Measurements from ENCODE around the gene SREBF1. TPM values are rescaled to one million over a fixed set of nuclear protein-coding genes. Genes with fewer than 3 reads are reported as not detected.

SREBF1 gene
- total RNA-seq, 1 donor from 2014 or later: 86.9 TPM

DNA sequence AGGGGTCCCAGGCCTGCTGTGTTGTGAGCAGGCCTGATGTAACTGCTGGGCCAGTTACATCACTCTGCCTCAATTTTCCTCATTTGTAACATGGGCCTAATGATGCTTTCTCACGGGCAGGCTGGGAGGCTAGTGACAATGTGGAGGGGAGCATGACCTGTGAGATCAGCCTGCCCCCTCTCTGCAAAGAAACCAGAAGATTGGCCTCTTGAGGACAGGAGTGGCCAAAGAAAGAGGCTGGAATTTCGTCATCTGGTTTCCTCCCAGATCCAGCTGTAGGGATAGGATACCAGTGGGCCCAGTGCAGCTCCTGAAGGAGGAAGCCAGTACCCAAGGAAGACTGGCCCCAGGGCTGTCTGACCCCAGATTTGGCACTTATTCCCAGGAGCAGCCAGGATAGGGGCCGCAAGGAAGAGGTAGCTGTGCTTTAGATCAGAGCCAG, 615 bp upstream of the SREBF1 start:
- DNase-seq (ENCODE audit: extremely low spot score, unreplicated experiment): no peak
- peaks cover 73% of the 10 kb centered on the region for H3K4me1 Mint-ChIP-seq (ENCODE audit: unreplicated experiment)
- no peaks in the 10 kb centered on the region for H3K27me3 Mint-ChIP-seq (ENCODE audit: unreplicated experiment)

GRCh38 chr17:17836250-17836817, 452 bp downstream of the SREBF1 start:
- TF ChIP-seq, protein P1, sequence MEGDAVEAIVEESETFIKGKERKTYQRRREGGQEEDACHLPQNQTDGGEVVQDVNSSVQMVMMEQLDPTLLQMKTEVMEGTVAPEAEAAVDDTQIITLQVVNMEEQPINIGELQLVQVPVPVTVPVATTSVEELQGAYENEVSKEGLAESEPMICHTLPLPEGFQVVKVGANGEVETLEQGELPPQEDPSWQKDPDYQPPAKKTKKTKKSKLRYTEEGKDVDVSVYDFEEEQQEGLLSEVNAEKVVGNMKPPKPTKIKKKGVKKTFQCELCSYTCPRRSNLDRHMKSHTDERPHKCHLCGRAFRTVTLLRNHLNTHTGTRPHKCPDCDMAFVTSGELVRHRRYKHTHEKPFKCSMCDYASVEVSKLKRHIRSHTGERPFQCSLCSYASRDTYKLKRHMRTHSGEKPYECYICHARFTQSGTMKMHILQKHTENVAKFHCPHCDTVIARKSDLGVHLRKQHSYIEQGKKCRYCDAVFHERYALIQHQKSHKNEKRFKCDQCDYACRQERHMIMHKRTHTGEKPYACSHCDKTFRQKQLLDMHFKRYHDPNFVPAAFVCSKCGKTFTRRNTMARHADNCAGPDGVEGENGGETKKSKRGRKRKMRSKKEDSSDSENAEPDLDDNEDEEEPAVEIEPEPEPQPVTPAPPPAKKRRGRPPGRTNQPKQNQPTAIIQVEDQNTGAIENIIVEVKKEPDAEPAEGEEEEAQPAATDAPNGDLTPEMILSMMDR (IDR thresholded peaks at IDR 0.05): no peak
- peak overlapping the region; percentile 82 for H3K27ac Mint-ChIP-seq (ENCODE audit: unreplicated experiment)
- DNase-seq (ENCODE audit: extremely low spot score, unreplicated experiment): peak; percentile 99
- H3K36me3 Mint-ChIP-seq (ENCODE audit: unreplicated experiment): peaks cover 2% of the 10 kb centered on the region
- H3K4me3 Mint-ChIP-seq (ENCODE audit: unreplicated experiment): peak overlapping the region; percentile 80
- H3K4me1 Mint-ChIP-seq (ENCODE audit: unreplicated experiment): peaks cover 67% of the 10 kb centered on the region
- no peaks in the 10 kb centered on the region for H3K9me3 Mint-ChIP-seq (ENCODE audit: unreplicated experiment)
- no peaks in the 10 kb centered on the region for H3K27me3 Mint-ChIP-seq (ENCODE audit: unreplicated experiment)

More for the DNA sequence above, 615 bp upstream of the SREBF1 start:
- Mint-ChIP-seq H3K4me3 (ENCODE audit: unreplicated experiment) (peak overlapping the region; percentile 80), H3K36me3 (ENCODE audit: unreplicated experiment) (peaks cover 2% of the 10 kb centered on the region), H3K9me3 (ENCODE audit: unreplicated experiment) (no peaks in the 10 kb centered on the region), H3K27ac (ENCODE audit: unreplicated experiment) (peak overlapping the region; percentile 96)
- TF ChIP-seq, protein P1 (IDR thresholded peaks at IDR 0.05): no peak

DNA sequence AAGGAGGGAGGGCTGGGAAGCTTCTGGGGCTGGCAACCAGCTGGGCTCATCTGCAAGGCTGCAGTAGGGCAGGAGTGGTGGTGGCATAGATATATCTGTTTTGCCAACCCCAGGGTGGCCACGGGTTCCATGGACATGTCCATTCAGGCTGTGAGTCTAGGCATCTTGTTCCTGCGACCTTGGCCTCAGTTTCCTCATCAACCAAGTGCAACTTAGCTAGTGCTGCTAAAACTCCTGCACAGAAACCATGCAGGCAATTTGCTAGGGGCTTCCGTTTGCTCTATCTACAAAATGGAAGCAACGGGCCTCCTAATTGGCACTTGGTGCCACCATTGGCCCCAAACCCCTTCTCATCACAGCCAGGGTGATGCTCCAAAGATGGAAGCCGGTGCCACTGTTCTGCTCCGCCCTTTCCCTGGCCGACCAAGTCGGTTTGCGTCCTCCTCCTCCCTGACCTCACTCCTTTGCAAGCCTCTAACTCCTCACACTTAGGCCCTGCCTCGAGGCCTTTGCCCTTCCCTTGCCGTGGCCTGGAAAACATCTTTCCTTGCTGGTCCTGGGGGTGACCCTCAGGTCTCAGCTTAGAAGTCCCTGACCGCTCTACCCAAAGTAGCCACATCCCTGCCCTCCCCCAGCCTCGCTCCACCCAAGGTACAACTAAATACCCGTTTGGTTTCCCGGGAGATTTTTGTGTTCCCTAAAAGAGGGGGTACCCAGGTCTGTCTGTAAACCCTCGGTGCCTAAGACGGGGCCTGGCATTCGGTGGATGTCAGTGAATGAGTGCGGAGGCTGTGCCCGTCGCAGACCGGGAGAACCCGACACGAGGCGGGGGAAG, 1.2 kb downstream of the SREBF1 start:
- peaks cover 2% of the 10 kb centered on the region for H3K36me3 Mint-ChIP-seq (ENCODE audit: unreplicated experiment)
- TF ChIP-seq, protein P1 (IDR thresholded peaks at IDR 0.05): no peak
- H3K27me3 Mint-ChIP-seq (ENCODE audit: unreplicated experiment): no peaks in the 10 kb centered on the region
- peak overlapping the region; percentile 80 for H3K4me3 Mint-ChIP-seq (ENCODE audit: unreplicated experiment)
- peaks cover 65% of the 10 kb centered on the region for H3K4me1 Mint-ChIP-seq (ENCODE audit: unreplicated experiment)
- no peaks in the 10 kb centered on the region for H3K9me3 Mint-ChIP-seq (ENCODE audit: unreplicated experiment)
- peak; percentile 77 for DNase-seq (ENCODE audit: extremely low spot score, unreplicated experiment)
- H3K27ac Mint-ChIP-seq (ENCODE audit: unreplicated experiment): peak overlapping the region; percentile 82

GRCh38 chr17:17834974-17835373, 1.8 kb downstream of the SREBF1 start:
- Mint-ChIP-seq H3K27me3 (ENCODE audit: unreplicated experiment) (no peaks in the 10 kb centered on the region), H3K27ac (ENCODE audit: unreplicated experiment) (peak overlapping the region; percentile 82), H3K4me1 (ENCODE audit: unreplicated experiment) (peaks cover 65% of the 10 kb centered on the region), H3K9me3 (ENCODE audit: unreplicated experiment) (no peaks in the 10 kb centered on the region), H3K36me3 (ENCODE audit: unreplicated experiment) (peaks cover 2% of the 10 kb centered on the region), H3K4me3 (ENCODE audit: unreplicated experiment) (peak overlapping the region; percentile 80)
- DNase-seq (ENCODE audit: extremely low spot score, unreplicated experiment): no peak
- TF ChIP-seq, protein P1 (IDR thresholded peaks at IDR 0.05): no peak

Measured in osteocyte (in vitro differentiated cells).